Lower leg skin (tissue), 3 donors: Measurements from ENCODE around the gene TET2.

Experiments used
- CTCF ChIP-seq, 3 donors: fragments of 450-650 bp; IDR thresholded peaks; one replicate each; pipeline ENCODE4 v1.5.1; 2016; ENCODE audit warnings: antibody characterized with exemption in 3 of 3, mild to moderate bottlenecking in 3 of 3, moderate library complexity in 2 of 3
- POLR2A ChIP-seq, 2 donors: fragments of 450-650 bp; IDR thresholded peaks; one replicate each; pipeline ENCODE4 v1.6.1; 2016 to 2017; ENCODE audit warnings: antibody characterized with exemption in 2 of 2, mild to moderate bottlenecking in 1 of 2, moderate library complexity in 1 of 2

GRCh38 chr4:105145903-105146275 is 787 bp upstream of the TET2 start:
- no peak for TF ChIP-seq POLR2A (IDR thresholded peaks at IDR 0.05)
- no peak for TF ChIP-seq CTCF (IDR thresholded peaks at IDR 0.05)
